ENCODE results near the gene CD74.

Gene CD74

DNA sequence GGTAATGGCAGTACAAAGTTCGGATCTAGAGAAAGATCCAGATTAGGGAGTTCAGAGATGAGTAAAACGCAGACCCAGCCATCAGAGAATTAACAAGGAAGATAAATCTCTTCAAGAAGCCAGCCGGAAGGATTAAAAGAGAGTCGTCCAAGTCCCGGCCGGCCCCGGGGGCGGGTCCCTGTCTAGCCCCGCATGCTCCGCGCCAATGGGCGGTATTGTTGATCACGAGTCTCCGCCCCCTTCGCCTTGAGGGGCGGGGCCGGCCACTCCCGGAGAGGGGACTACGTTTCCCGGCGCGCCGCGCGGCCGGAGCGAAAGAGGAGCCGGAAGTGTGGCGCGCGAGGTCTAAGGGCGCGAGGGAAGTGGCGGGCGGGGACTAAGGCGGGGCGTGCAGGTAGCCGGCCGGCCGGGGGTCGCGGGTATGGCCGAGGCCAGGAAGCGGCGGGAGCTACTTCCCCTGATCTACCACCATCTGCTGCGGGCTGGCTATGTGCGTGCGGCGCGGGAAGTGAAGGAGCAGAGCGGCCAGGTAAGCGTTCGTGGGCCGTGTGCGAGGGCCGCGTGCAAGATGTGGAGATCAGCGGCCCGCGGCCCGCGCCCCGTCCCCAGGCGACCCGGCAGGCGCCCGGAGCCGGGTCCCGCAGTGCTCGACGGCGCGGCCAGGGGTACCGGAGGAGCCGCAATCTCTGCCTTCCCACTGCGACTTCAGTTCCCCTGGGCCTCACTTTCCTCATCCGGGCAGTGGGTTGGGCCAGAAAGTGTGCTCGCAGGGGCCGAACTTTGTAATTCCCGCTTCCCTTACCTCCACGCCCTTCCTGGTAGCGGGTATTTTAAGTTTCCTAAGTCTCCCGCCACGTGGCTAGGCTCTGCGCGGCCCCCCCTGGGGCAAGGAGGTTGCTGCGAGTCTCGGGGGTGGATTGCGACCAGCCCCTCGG is 55.1 kb downstream of the CD74 start, which contains the start of gene TCOF1:
TCOF1 (plus strand) TSS at position 372 of the 935 bp plus-strand sequence; CDS start at position 422, 50 bp downstream.
- DNase-seq, result peak; percentile 99

DNA sequence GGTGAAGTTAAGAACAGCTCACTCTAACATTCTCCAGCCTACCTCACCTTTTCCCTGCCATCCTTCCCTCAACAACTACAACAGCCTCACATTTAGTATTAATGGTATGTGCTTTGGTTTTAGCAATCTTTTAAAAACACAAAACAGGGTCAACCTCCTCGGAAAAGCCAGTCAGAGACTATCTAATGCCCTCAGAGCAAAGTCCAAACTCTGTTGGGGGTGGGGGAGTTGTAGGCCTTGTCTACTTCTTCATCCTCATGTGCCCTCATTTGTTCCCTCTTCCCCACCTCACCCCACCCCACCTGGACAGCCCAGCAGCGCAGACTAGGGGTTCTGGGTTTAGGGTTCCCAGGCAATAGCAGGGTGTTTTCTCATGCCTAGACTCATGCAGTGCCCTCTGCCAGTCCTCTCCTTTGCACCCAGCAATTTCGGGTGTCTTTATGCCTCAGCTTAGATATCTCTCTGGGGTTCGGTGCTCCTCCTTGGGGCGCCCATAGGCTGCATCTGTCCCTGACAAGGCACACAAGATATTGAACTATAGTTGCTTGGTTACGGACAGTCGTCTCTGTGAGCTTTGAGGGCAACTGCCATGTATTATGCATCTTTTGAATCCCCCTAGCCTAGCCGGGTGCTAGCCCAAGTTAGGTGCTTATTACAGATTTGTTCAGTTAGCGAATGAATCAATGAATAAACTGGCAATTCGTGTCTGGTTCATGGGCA is 56.0 kb downstream of the CD74 start:
- no peak for DNase-seq

DNA sequence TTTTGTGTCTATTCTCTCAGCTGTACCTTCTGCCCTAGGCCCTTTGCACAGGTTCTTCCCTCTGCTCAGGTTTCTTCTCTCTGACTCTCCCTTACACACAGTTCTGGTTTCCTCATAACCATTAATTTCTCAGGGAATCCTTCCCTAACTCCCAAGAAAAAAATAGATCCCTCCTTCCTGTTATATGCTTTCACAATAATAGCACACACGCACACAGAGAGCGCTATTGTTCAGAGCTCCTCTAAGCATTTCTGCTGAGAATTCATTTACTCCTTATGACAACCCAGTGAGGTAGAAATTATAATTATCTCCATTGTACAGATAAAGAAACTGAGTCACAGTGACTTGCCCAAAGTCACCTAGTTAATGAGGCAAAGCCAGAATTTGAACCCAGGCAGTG is 56.9 kb downstream of the CD74 start:
- no peak for DNase-seq

- no peak for DNase-seq
Observed at GRCh38 chr5:150353032-150353675, 59.6 kb downstream of the CD74 start.

DNA sequence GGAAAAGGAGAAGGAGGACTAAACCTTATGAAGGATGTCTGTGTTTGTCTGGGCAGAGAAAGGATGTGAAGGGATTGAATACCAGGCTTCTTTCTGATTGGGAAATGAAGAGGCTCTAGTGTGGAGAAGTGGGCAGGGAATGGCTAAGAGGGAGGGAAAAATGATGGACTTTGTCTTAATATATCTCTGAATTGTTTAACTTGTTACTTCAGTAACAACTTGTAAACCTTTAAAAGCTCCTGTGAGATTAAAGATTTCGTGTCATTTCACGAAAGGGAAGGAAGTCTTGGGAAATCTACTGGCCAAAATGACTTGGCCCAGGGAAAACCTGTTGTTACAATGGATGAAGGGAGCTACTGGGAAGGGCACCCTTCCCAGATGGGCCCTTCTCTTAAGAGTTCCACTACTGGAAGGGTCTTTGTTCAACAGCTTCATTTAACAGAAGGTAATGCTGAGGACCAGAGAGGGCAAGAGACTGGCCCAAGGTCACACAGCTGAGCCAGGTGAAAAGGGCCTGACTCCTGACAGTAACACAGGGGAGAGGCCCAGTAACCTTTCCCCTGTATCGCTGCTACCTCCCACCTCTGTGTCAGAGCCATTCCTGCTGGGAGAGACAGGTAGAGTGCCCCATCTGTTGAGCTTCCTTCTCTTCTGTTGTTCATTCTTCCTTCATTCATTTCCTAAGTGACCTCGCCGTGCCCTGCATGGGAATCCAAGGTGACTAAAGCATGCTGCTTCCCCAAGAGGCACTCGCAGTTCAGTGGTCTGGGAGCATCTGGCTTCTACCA is 60.3 kb downstream of the CD74 start:
- no peak for DNase-seq
